Fibroblast of lung (primary cell): ENCODE data around the gene SPDL1. TPM values are rescaled to one million over a fixed set of nuclear protein-coding genes. Genes with fewer than 3 reads are reported as not detected.

Experiments used
- DNase-seq, 2 donors: peaks; one replicate each; pipeline versions ENCODE4 v3.0.0 to v3.0.0-alpha.2; 2010; ENCODE audit warnings: low read depth in 2 of 2
- H2AFZ ChIP-seq: 2 replicates; pipeline ENCODE4 v1.5.1; 2012; ENCODE audit warnings: low read length, control low read depth, inconsistent platforms
- H3K27ac ChIP-seq: 2 replicates; pipeline ENCODE4 v1.5.1; 2011; ENCODE audit warnings: low read length, control low read depth; ENCODE audit not compliant: insufficient read depth
- H3K27me3 ChIP-seq: 2 replicates; pipeline ENCODE4 v1.5.1; 2011; ENCODE audit warnings: mild to moderate bottlenecking, low read length; ENCODE audit not compliant: control insufficient read depth, insufficient read depth
- H3K36me3 ChIP-seq: 2 replicates; pipeline ENCODE4 v1.5.1; 2011; ENCODE audit warnings: low read length; ENCODE audit not compliant: control insufficient read depth, insufficient read depth
- H3K4me1 ChIP-seq: 2 replicates; pipeline ENCODE4 v1.5.1; 2011; ENCODE audit warnings: low read length; ENCODE audit not compliant: control insufficient read depth, insufficient read depth; ENCODE audit errors: extremely low read depth
- H3K4me2 ChIP-seq: 2 replicates; pipeline ENCODE4 v1.5.1; 2011; ENCODE audit warnings: low read length, control low read depth; ENCODE audit not compliant: insufficient read depth; ENCODE audit errors: extremely low read depth
- H3K4me3 ChIP-seq, 4 experiments: fragments of 200-600 bp in 1 of 4; sonication (generic) in 1 of 4; replicated peaks in 1 of 4; 2 replicates each; pipeline ENCODE4 v1.5.1; 2011 to 2016; ENCODE audit warnings: low read length in 4 of 4, low read depth in 3 of 4, mild to moderate bottlenecking in 3 of 4, control low read depth in 2 of 4, inconsistent platforms in 1 of 4, mixed read lengths in 1 of 4; ENCODE audit not compliant: insufficient read depth in 1 of 4; ENCODE audit errors: control extremely low read depth in 1 of 4
- H3K79me2 ChIP-seq: 2 replicates; pipeline ENCODE4 v1.5.1; 2012; ENCODE audit warnings: mild to moderate bottlenecking, low read length, inconsistent platforms; ENCODE audit not compliant: control insufficient read depth, insufficient read depth
- H3K9ac ChIP-seq: 2 replicates; pipeline ENCODE4 v1.5.1; 2011; ENCODE audit warnings: mild to moderate bottlenecking, low read length, control low read depth; ENCODE audit not compliant: insufficient read depth
- H3K9me3 ChIP-seq: 2 replicates; pipeline ENCODE4 v1.5.1; 2012; ENCODE audit warnings: low read depth, low read length; ENCODE audit not compliant: control insufficient read depth, insufficient read depth
- H4K20me1 ChIP-seq: 2 replicates; pipeline ENCODE4 v1.5.1; 2011; ENCODE audit warnings: low read length; ENCODE audit not compliant: control insufficient read depth, insufficient read depth; ENCODE audit errors: extremely low read depth
- EZH2 ChIP-seq: IDR thresholded peaks from 2 replicates; pipeline ENCODE4 v1.5.1; 2012; ENCODE audit warnings: low read length, control low read depth, mild to moderate bottlenecking; ENCODE audit errors: missing control alignments
- polyA plus RNA-seq, 2 donors: library from polyadenylated mRNA; depleted of rRNA in 1 of 2; stranded (reverse) in 1 of 2; unstranded in 1 of 2; fragments of >200 nt; gene quantifications; 2 replicates each; pipeline ENCODE4 v1.2.1, GENCODE V29; 2011 to 2012; ENCODE audit warnings: missing spikeins in 1 of 2
- total RNA-seq: library from RNA; depleted of rRNA; stranded (reverse); fragments of >200 nt; gene quantifications from 2 replicates; pipeline ENCODE4 v1.2.1, GENCODE V29; 2014
- TF ChIP-seq, protein P1 (sequence below), 2 donors: IDR thresholded peaks in 1 of 2; conservative IDR thresholded peaks in 1 of 2; 1 replicate in 1 of 2; 2 replicates in 1 of 2; pipeline ENCODE4 v1.5.1; 2011 to 2012; ENCODE audit warnings: low read length in 2 of 2, control low read depth in 1 of 2, inconsistent platforms in 1 of 2, low read depth in 1 of 2, mild to moderate bottlenecking in 1 of 2

The SPDL1 gene
- total and polyA plus RNA-seq, 2 donors (not counting 1 experiment from before 2014, with no cell fraction given), result 10.9 to 24.5 TPM

- Histone ChIP-seq H3K9me3 (no peaks in the 10 kb centered on the region), H3K4me1 (peaks cover 7% of the 10 kb centered on the region), H3K9ac (no peak overlapping the region), H2AFZ (peak overlapping the region; percentile 37), H3K4me2 (peak overlapping the region; percentile 30), H3K4me3 (no peak overlapping the region), H3K27ac (no peak overlapping the region), H3K79me2 (no peaks in the 10 kb centered on the region), H3K27me3 (no peaks in the 10 kb centered on the region), H3K36me3 (no peaks in the 10 kb centered on the region), H4K20me1 (no peaks in the 10 kb centered on the region)
- peak; percentile 47 to 91 for DNase-seq
- TF ChIP-seq, protein P1, sequence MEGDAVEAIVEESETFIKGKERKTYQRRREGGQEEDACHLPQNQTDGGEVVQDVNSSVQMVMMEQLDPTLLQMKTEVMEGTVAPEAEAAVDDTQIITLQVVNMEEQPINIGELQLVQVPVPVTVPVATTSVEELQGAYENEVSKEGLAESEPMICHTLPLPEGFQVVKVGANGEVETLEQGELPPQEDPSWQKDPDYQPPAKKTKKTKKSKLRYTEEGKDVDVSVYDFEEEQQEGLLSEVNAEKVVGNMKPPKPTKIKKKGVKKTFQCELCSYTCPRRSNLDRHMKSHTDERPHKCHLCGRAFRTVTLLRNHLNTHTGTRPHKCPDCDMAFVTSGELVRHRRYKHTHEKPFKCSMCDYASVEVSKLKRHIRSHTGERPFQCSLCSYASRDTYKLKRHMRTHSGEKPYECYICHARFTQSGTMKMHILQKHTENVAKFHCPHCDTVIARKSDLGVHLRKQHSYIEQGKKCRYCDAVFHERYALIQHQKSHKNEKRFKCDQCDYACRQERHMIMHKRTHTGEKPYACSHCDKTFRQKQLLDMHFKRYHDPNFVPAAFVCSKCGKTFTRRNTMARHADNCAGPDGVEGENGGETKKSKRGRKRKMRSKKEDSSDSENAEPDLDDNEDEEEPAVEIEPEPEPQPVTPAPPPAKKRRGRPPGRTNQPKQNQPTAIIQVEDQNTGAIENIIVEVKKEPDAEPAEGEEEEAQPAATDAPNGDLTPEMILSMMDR (conservative IDR thresholded peaks at IDR 0.05 in 1 of 2, IDR thresholded peaks at IDR 0.05 in 1 of 2; ENCODE audit: low read depth in 1 of 2, low read length in 2 of 2), result no peak
- TF ChIP-seq EZH2, result no peak
These were observed 67.2 kb downstream of the SPDL1 start for GRCh38 chr5:169650701-169651331.

DNA sequence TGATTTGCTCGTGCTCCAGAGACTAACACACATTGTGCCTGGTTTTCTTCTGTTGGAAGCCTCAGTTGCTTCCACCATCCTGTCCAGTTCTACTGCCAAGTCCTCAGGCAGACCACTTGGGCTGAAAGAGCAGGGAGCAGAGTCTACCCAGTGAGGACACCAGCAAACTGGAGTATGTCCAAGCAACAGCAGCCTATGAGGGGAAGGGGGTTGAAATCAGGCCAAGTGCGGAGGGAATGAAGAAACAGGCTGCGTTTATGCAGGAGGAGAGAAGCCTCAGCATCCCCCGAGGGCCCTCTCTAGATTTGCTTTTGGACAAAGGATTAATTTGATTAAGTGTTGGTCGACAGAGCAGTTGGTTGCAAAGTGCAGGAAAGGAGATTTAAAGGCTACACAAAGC, 68.0 kb downstream of the SPDL1 start:
- Histone ChIP-seq H3K27me3 (no peaks in the 10 kb centered on the region), H3K4me2 (peak overlapping the region; percentile 30), H3K36me3 (no peaks in the 10 kb centered on the region), H3K4me1 (peaks cover 7% of the 10 kb centered on the region), H2AFZ (peak overlapping the region; percentile 61), H3K79me2 (no peaks in the 10 kb centered on the region), H3K9me3 (no peaks in the 10 kb centered on the region), H4K20me1 (no peaks in the 10 kb centered on the region), H3K4me3 (no peak overlapping the region), H3K9ac (no peak overlapping the region), H3K27ac (no peak overlapping the region)
- TF ChIP-seq, protein P1 (conservative IDR thresholded peaks at IDR 0.05 in 1 of 2, IDR thresholded peaks at IDR 0.05 in 1 of 2; ENCODE audit: low read depth in 1 of 2, low read length in 2 of 2), result no peak
- no peak for TF ChIP-seq EZH2
- DNase-seq, result peak; percentile 12 to 26

GRCh38 chr5:169652057-169652456, 68.5 kb downstream of the SPDL1 start:
- DNase-seq, result no peak
- Histone ChIP-seq H3K27ac (no peak overlapping the region), H3K36me3 (no peaks in the 10 kb centered on the region), H3K79me2 (no peaks in the 10 kb centered on the region), H3K4me3 (no peak overlapping the region), H3K9me3 (no peaks in the 10 kb centered on the region), H3K4me2 (no peak overlapping the region), H3K4me1 (peaks cover 7% of the 10 kb centered on the region), H4K20me1 (no peaks in the 10 kb centered on the region), H2AFZ (no peak overlapping the region), H3K27me3 (no peaks in the 10 kb centered on the region), H3K9ac (no peak overlapping the region)
- TF ChIP-seq, protein P1 (conservative IDR thresholded peaks at IDR 0.05 in 1 of 2, IDR thresholded peaks at IDR 0.05 in 1 of 2; ENCODE audit: low read depth in 1 of 2, low read length in 2 of 2), result no peak
- no peak for TF ChIP-seq EZH2
